ENCODE data around the gene USP19.

Gene USP19

GRCh38 chr3:49098429-49098828, 22.2 kb downstream of the USP19 start:
- peaks cover 13% of the 10 kb centered on the region for H3K79me2 ChIP-seq (ENCODE audit: low read length)
- no peaks in the 10 kb centered on the region for H4K20me1 ChIP-seq (ENCODE audit: insufficient read depth, low read length)
- H2AFZ ChIP-seq (ENCODE audit: low read length), result no peak overlapping the region
- peaks cover 18% of the 10 kb centered on the region for H3F3A ChIP-seq (ENCODE audit: insufficient read depth, low read length)
- H3K27ac ChIP-seq (ENCODE audit: low read length), result no peak overlapping the region
- H3K27me3 ChIP-seq (replicated peaks; ENCODE audit: insufficient read depth, low read length), result no peaks in the 10 kb centered on the region
- H3K9ac ChIP-seq (ENCODE audit: low read length), result no peak overlapping the region
- no peak overlapping the region for H3K4me3 ChIP-seq (ENCODE audit: low read length)
- H3K36me3 ChIP-seq (replicated peaks; ENCODE audit: insufficient read depth, low read length), result no peaks in the 10 kb centered on the region
- DNase-seq, result no peak
- H3K4me2 ChIP-seq (ENCODE audit: low read depth, low read length), result no peak overlapping the region
- peaks cover 2% of the 10 kb centered on the region; the same call in 1 of the 2 replicates for H3K4me1 ChIP-seq (ENCODE audit: low read length)
- no peak for TF ChIP-seq EZH2 (optimal IDR thresholded peaks at IDR 0.05; ENCODE audit: low read depth, low read length)
- TF ChIP-seq, protein P1, sequence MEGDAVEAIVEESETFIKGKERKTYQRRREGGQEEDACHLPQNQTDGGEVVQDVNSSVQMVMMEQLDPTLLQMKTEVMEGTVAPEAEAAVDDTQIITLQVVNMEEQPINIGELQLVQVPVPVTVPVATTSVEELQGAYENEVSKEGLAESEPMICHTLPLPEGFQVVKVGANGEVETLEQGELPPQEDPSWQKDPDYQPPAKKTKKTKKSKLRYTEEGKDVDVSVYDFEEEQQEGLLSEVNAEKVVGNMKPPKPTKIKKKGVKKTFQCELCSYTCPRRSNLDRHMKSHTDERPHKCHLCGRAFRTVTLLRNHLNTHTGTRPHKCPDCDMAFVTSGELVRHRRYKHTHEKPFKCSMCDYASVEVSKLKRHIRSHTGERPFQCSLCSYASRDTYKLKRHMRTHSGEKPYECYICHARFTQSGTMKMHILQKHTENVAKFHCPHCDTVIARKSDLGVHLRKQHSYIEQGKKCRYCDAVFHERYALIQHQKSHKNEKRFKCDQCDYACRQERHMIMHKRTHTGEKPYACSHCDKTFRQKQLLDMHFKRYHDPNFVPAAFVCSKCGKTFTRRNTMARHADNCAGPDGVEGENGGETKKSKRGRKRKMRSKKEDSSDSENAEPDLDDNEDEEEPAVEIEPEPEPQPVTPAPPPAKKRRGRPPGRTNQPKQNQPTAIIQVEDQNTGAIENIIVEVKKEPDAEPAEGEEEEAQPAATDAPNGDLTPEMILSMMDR (IDR thresholded peaks at IDR 0.05; ENCODE audit: low read length), result no peak
- no peak for TF ChIP-seq EZH2phosphoT487 (IDR thresholded peaks at IDR 0.05; ENCODE audit: low read length)
- no peaks in the 10 kb centered on the region for H3K9me2 ChIP-seq (replicated peaks; ENCODE audit: insufficient read depth, low read length)
- no peaks in the 10 kb centered on the region for H3K9me3 ChIP-seq (replicated peaks; ENCODE audit: insufficient read depth, low read length)

DNA sequence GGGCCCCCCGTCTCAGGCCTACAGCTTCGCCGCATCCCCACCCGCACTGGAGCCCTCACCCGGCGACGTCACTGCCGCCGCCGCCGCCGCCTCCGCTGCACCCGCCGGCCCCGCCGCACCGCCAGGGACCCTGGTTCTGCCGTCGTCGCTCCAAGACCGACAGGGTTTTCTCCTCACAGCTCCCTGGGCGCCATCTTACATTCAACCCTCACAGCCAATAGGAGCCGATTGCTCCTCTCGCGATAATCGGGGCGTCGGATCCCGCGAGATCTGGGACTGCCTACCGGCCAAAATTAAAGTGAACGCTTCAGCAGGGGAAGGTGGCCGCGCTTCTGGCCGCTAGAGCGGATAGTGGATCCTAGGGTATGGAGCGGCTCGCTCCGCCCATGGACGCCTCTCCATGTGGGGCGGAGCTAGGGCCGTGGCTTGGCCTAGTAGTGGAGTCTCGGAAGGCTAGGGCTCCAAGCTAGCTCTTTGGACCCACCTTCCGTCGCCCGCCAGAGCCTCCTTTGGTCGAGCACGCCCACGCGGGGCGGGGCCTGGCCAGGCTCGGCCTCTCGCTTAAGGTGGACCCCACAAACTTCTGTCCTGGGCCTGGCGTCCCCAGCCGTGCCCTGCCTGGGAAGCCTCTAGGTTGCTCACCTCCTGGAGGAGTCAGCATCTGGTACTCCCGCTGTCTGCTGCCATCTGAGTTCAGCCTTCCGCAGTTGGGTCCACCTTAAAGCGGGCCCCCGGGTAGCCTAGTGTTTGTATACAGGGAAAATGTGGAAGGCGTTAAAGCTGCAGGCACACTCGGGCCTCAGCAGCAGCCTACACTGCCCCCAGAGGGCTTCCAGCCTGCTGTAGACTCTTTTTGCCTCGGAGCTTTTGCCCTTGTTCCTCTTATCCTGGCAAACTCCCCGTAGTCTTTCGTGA, 26.5 kb downstream of the USP19 start, which contains the start of gene QRICH1:
Gene QRICH1 (minus strand): TSS at position 219 of the 915 bp plus-strand sequence. CDS start 17,054 bp downstream, outside the sequence.
- H2AFZ ChIP-seq (ENCODE audit: low read length), result peak within 1 kb of the TSS; percentile 65
- H3K9me2 ChIP-seq (replicated peaks; ENCODE audit: insufficient read depth, low read length), result no peaks in the 10 kb centered on the region
- H3K4me3 ChIP-seq (ENCODE audit: low read length), result peak within 1 kb of the TSS; percentile 97
- H3K4me1 ChIP-seq (ENCODE audit: low read length), result peaks cover 4% of the 10 kb centered on the region
- no peaks in the 10 kb centered on the region for H3K9me3 ChIP-seq (replicated peaks; ENCODE audit: insufficient read depth, low read length)
- peaks cover 43% of the 10 kb centered on the region for H3K79me2 ChIP-seq (ENCODE audit: low read length)
- no peak for TF ChIP-seq EZH2phosphoT487 (IDR thresholded peaks at IDR 0.05; ENCODE audit: low read length)
- no peak for TF ChIP-seq EZH2 (optimal IDR thresholded peaks at IDR 0.05; ENCODE audit: low read depth, low read length)
- TF ChIP-seq, protein P1 (IDR thresholded peaks at IDR 0.05; ENCODE audit: low read length), result peak; percentile 71
- peaks cover 25% of the 10 kb centered on the region for H3F3A ChIP-seq (ENCODE audit: insufficient read depth, low read length)
- peaks cover 5% of the 10 kb centered on the region; the same call in 1 of the 2 replicates for H3K36me3 ChIP-seq (replicated peaks; ENCODE audit: insufficient read depth, low read length)
- no peaks in the 10 kb centered on the region for H3K27me3 ChIP-seq (replicated peaks; ENCODE audit: insufficient read depth, low read length)
- peak; percentile 99 for DNase-seq
- peak within 1 kb of the TSS; percentile 90 for H3K27ac ChIP-seq (ENCODE audit: low read length)
- peaks cover 6% of the 10 kb centered on the region for H4K20me1 ChIP-seq (ENCODE audit: insufficient read depth, low read length)
- H3K9ac ChIP-seq (ENCODE audit: low read length), result peak within 1 kb of the TSS; percentile 90
- H3K4me2 ChIP-seq (ENCODE audit: low read depth, low read length), result peak within 1 kb of the TSS; percentile 89

- peak; percentile 74 for DNase-seq
- TF ChIP-seq EZH2phosphoT487 (IDR thresholded peaks at IDR 0.05; ENCODE audit: low read length) (no peak), EZH2 (optimal IDR thresholded peaks at IDR 0.05; ENCODE audit: low read depth, low read length) (no peak)
- TF ChIP-seq, protein P1 (IDR thresholded peaks at IDR 0.05; ENCODE audit: low read length), result no peak
- Histone ChIP-seq H3K4me1 (ENCODE audit: low read length) (peaks cover 4% of the 10 kb centered on the region), H3K79me2 (ENCODE audit: low read length) (peaks cover 52% of the 10 kb centered on the region), H3K36me3 (replicated peaks; ENCODE audit: insufficient read depth, low read length) (peaks cover 5% of the 10 kb centered on the region; the same call in 1 of the 2 replicates), H3K27me3 (replicated peaks; ENCODE audit: insufficient read depth, low read length) (no peaks in the 10 kb centered on the region), H3K4me3 (ENCODE audit: low read length) (peak overlapping the region; percentile 97), H3K27ac (ENCODE audit: low read length) (peak overlapping the region; percentile 90), H3F3A (ENCODE audit: insufficient read depth, low read length) (peaks cover 25% of the 10 kb centered on the region), H3K9me3 (replicated peaks; ENCODE audit: insufficient read depth, low read length) (no peaks in the 10 kb centered on the region), H3K9me2 (replicated peaks; ENCODE audit: insufficient read depth, low read length) (no peaks in the 10 kb centered on the region), H4K20me1 (ENCODE audit: insufficient read depth, low read length) (peaks cover 6% of the 10 kb centered on the region), H3K4me2 (ENCODE audit: low read depth, low read length) (peak overlapping the region; percentile 89), H2AFZ (ENCODE audit: low read length) (peak overlapping the region; percentile 30; the same call in 1 of the 2 replicates), H3K9ac (ENCODE audit: low read length) (peak overlapping the region; percentile 90)
Measured at GRCh38 chr3:49092938-49093852, 27.4 kb downstream of the USP19 start.

Data from MM.1S (cell line).